HEK293 (cell line): Measurements from ENCODE around the gene ZNF618.

Source experiments
- KLF10 ChIP-seq: fragments of 450-650 bp; IDR thresholded peaks from 2 replicates; pipeline ENCODE4 v1.5.1; 2018; ENCODE audit warnings: missing biosample characterization, mild to moderate bottlenecking, missing genetic modification characterization
- ZNF114 ChIP-seq: fragments of 450-650 bp; formaldehyde crosslinking; IDR thresholded peaks from 2 replicates; pipeline ENCODE4 v1.5.0; 2017; ENCODE audit warnings: missing biosample characterization, missing genetic modification characterization
- ZNF274 ChIP-seq, 2 experiments: fragments of 200-500 bp in 1 of 2; fragments of 450-650 bp in 1 of 2; sonication (Bioruptor generic) in 1 of 2; formaldehyde crosslinking in 1 of 2; IDR thresholded peaks; 2 replicates each; pipeline versions ENCODE4 v1.5.1 to v1.6.1; 2014 to 2016; ENCODE audit warnings: borderline replicate concordance in 1 of 2, inconsistent platforms in 1 of 2, low read length in 1 of 2, missing biosample characterization in 1 of 2, missing genetic modification characterization in 1 of 2
- ZNF529 ChIP-seq: fragments of 450-650 bp; formaldehyde crosslinking; IDR thresholded peaks from 2 replicates; pipeline ENCODE4 v1.5.1; 2017; ENCODE audit warnings: missing genetic modification characterization, missing biosample characterization; ENCODE audit not compliant: insufficient replicate concordance
- ZNF548 ChIP-seq: fragments of 450-650 bp; formaldehyde crosslinking; IDR thresholded peaks from 2 replicates; pipeline ENCODE4 v1.5.1; 2016; ENCODE audit warnings: missing biosample characterization, missing genetic modification characterization
- ZNF610 ChIP-seq: fragments of 450-650 bp; formaldehyde crosslinking; IDR thresholded peaks from 2 replicates; pipeline ENCODE4 v1.5.1; 2016; ENCODE audit warnings: missing biosample characterization, missing genetic modification characterization, borderline replicate concordance
- ZNF768 ChIP-seq: fragments of 450-650 bp; formaldehyde crosslinking; IDR thresholded peaks from 2 replicates; pipeline ENCODE4 v1.5.1; 2018; ENCODE audit warnings: missing biosample characterization, mild to moderate bottlenecking, missing genetic modification characterization
- ZNF792 ChIP-seq: fragments of 450-650 bp; formaldehyde crosslinking; IDR thresholded peaks from 2 replicates; pipeline ENCODE4 v1.5.1; 2016; ENCODE audit warnings: missing biosample characterization, missing genetic modification characterization
- TF ChIP-seq, protein P1 (sequence below): IDR thresholded peaks from 2 replicates; pipeline ENCODE4 v1.6.1; 2011; ENCODE audit warnings: mild to moderate bottlenecking, low read depth, low read length, borderline replicate concordance
- TF ChIP-seq, protein P2 (sequence below): fragments of 450-650 bp; formaldehyde crosslinking; IDR thresholded peaks from 2 replicates; pipeline ENCODE4 v1.5.1; 2016; ENCODE audit warnings: missing biosample characterization, missing genetic modification characterization
- TF ChIP-seq, protein P3 (sequence below): sonication (generic); formaldehyde crosslinking; IDR thresholded peaks from 2 replicates; pipeline ENCODE4 v1.8.1; 2022; ENCODE audit warnings: mild to moderate bottlenecking, moderate library complexity, missing genetic modification reagents

DNA sequence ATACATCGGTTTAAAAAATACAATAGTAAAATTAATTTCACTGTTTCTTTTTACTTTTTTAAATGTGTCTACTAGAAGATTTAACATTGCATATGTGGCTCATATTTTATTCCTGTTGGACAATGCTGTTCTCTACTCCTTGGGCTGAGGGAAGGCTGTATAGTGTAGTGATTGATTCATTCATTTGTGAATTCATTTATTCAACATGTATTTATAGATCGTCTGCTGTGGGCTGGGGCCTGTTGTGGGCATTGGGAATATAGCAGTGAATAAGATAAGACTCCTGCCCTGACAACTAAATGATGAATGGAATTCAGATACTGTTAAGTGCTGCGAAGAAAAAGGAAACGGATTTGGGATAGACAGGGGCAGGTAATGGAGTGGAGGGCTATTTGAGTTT is 55.7 kb downstream of the ZNF618 start:
- no peak for TF ChIP-seq ZNF274 (IDR thresholded peaks at IDR 0.05; ENCODE audit: low read length)
- no peak for TF ChIP-seq ZNF274 (tag by site-specific recombination; IDR thresholded peaks at IDR 0.05; ENCODE audit: borderline replicate concordance)
- TF ChIP-seq, protein P1, sequence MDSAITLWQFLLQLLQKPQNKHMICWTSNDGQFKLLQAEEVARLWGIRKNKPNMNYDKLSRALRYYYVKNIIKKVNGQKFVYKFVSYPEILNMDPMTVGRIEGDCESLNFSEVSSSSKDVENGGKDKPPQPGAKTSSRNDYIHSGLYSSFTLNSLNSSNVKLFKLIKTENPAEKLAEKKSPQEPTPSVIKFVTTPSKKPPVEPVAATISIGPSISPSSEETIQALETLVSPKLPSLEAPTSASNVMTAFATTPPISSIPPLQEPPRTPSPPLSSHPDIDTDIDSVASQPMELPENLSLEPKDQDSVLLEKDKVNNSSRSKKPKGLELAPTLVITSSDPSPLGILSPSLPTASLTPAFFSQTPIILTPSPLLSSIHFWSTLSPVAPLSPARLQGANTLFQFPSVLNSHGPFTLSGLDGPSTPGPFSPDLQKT, result no peak
- TF ChIP-seq, protein P2, sequence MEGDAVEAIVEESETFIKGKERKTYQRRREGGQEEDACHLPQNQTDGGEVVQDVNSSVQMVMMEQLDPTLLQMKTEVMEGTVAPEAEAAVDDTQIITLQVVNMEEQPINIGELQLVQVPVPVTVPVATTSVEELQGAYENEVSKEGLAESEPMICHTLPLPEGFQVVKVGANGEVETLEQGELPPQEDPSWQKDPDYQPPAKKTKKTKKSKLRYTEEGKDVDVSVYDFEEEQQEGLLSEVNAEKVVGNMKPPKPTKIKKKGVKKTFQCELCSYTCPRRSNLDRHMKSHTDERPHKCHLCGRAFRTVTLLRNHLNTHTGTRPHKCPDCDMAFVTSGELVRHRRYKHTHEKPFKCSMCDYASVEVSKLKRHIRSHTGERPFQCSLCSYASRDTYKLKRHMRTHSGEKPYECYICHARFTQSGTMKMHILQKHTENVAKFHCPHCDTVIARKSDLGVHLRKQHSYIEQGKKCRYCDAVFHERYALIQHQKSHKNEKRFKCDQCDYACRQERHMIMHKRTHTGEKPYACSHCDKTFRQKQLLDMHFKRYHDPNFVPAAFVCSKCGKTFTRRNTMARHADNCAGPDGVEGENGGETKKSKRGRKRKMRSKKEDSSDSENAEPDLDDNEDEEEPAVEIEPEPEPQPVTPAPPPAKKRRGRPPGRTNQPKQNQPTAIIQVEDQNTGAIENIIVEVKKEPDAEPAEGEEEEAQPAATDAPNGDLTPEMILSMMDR (tag by site-specific recombination), result no peak
- TF ChIP-seq, protein P3, sequence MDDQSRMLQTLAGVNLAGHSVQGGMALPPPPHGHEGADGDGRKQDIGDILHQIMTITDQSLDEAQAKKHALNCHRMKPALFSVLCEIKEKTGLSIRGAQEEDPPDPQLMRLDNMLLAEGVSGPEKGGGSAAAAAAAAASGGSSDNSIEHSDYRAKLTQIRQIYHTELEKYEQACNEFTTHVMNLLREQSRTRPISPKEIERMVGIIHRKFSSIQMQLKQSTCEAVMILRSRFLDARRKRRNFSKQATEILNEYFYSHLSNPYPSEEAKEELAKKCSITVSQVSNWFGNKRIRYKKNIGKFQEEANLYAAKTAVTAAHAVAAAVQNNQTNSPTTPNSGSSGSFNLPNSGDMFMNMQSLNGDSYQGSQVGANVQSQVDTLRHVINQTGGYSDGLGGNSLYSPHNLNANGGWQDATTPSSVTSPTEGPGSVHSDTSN (CRISPR knock-in tag), result no peak
- TF ChIP-seq ZNF114 (tag by site-specific recombination), result no peak
- no peak for TF ChIP-seq ZNF768
- TF ChIP-seq KLF10 (tag by site-specific recombination), result no peak
- TF ChIP-seq ZNF792, result no peak
- TF ChIP-seq ZNF548, result no peak
- no peak for TF ChIP-seq ZNF610 (tag by site-specific recombination)
- no peak for TF ChIP-seq ZNF529
